Measurements from ENCODE around the gene DOCK1.

DOCK1 gene

DNA sequence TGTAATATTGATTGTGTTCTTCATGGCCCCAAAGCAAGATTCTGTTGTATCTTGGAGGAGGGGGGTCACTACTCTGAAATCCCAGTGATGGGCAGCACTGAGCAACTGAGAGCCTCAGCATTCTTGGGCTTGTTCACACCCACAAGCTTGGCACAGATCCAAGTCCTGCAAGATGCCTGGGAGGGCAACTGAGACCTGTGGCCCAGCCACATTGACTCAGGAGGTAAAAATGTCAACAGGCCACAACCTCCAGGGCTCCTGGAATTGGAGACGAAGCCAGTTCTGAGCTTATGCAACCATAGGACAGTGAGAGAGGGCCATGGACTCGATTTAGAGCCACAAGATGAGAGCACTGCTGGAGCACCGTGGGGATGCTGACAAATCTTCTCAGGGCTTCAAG, 3.1 kb upstream of the DOCK1 start:
- peak; percentile 66 for ATAC-seq (ENCODE audit: low read depth)

DNA sequence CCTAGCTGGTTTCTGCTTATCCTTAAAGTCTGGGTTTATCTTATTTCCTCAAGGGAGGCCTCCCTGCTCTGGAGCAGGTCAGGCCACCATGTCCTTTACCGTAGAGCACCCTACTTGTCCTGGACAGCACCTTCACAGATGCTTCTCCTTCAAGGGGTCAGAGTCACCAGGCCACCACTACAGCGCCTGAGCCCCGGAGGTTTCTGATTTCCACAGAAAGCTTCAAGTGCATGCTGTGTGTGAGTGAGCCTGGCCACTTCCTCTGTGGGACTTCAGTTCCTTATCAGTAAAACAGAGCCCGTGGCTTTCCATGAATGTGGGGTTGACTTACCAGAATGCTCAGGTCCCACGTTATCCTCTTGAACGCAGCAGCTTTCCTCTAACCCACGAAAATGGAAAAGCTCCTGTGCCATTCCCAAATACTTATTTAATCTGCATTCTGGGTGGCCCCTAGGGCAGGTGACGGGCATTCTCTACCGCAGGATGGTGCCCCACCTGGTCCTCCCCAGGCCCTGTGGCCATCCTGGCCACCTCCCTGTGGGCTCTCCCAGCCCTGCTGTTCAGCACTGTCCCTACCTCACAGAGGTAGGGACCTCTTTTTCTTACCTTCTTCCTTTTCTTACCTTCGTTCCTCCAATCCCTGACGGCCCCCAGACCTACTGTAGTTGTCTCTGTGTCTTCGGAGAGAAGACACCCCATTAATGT, 1.4 kb upstream of the DOCK1 start:
- Histone ChIP-seq H3K36me3 (ENCODE audit: low read depth) (no peaks in the 10 kb centered on the region), H3K27ac (ENCODE audit: poor library complexity, severe bottlenecking) (no peak overlapping the region), H3K9me3 (ENCODE audit: severe bottlenecking) (no peaks in the 10 kb centered on the region), H3K4me3 (ENCODE audit: severe bottlenecking) (no peak overlapping the region), H3K27me3 (ENCODE audit: insufficient read depth, poor library complexity, severe bottlenecking) (no peaks in the 10 kb centered on the region), H3K4me1 (ENCODE audit: insufficient read depth, poor library complexity, severe bottlenecking) (peaks cover 20% of the 10 kb centered on the region)
- TF ChIP-seq, protein P1, sequence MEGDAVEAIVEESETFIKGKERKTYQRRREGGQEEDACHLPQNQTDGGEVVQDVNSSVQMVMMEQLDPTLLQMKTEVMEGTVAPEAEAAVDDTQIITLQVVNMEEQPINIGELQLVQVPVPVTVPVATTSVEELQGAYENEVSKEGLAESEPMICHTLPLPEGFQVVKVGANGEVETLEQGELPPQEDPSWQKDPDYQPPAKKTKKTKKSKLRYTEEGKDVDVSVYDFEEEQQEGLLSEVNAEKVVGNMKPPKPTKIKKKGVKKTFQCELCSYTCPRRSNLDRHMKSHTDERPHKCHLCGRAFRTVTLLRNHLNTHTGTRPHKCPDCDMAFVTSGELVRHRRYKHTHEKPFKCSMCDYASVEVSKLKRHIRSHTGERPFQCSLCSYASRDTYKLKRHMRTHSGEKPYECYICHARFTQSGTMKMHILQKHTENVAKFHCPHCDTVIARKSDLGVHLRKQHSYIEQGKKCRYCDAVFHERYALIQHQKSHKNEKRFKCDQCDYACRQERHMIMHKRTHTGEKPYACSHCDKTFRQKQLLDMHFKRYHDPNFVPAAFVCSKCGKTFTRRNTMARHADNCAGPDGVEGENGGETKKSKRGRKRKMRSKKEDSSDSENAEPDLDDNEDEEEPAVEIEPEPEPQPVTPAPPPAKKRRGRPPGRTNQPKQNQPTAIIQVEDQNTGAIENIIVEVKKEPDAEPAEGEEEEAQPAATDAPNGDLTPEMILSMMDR (IDR thresholded peaks at IDR 0.05; ENCODE audit: poor library complexity, severe bottlenecking): no peak
- DNase-seq (ENCODE audit: low spot score): no peak
- no peak for ATAC-seq (ENCODE audit: low read depth)

More for the DNA sequence above, 3.1 kb upstream of the DOCK1 start:
- H3K4me1 ChIP-seq (ENCODE audit: insufficient read depth, poor library complexity, severe bottlenecking): peaks cover 20% of the 10 kb centered on the region
- no peaks in the 10 kb centered on the region for H3K9me3 ChIP-seq (ENCODE audit: severe bottlenecking)
- peak overlapping the region; percentile 19 for H3K27ac ChIP-seq (ENCODE audit: poor library complexity, severe bottlenecking)
- TF ChIP-seq, protein P1 (IDR thresholded peaks at IDR 0.05; ENCODE audit: poor library complexity, severe bottlenecking): peak; percentile 51
- no peak overlapping the region for H3K4me3 ChIP-seq (ENCODE audit: severe bottlenecking)
- peak; percentile 92 for DNase-seq (ENCODE audit: low spot score)
- no peaks in the 10 kb centered on the region for H3K27me3 ChIP-seq (ENCODE audit: insufficient read depth, poor library complexity, severe bottlenecking)
- H3K36me3 ChIP-seq (ENCODE audit: low read depth): no peaks in the 10 kb centered on the region

DNA sequence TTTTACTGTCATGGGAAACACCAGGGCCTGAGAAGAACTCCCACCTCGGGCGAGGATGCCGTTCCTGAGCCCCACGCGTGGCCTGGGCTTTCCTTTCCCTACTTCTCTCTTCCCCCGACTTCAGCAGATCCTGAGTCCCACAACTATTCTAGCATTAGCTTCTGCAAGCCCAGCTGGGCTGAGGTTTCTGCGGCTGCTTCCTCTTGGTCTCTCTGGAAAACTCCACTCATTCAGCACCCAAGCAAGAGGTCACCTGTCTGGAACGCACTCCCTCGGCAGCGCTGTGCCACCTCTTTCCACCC, 761 bp upstream of the DOCK1 start:
- Histone ChIP-seq H3K4me3 (ENCODE audit: severe bottlenecking) (peak overlapping the region; percentile 82), H3K36me3 (ENCODE audit: low read depth) (no peaks in the 10 kb centered on the region), H3K27ac (ENCODE audit: poor library complexity, severe bottlenecking) (peak overlapping the region; percentile 63), H3K9me3 (ENCODE audit: severe bottlenecking) (no peaks in the 10 kb centered on the region), H3K27me3 (ENCODE audit: insufficient read depth, poor library complexity, severe bottlenecking) (no peaks in the 10 kb centered on the region), H3K4me1 (ENCODE audit: insufficient read depth, poor library complexity, severe bottlenecking) (peaks cover 20% of the 10 kb centered on the region)
- DNase-seq (ENCODE audit: low spot score) (no peak), ATAC-seq (ENCODE audit: low read depth) (no peak)
- TF ChIP-seq, protein P1 (IDR thresholded peaks at IDR 0.05; ENCODE audit: poor library complexity, severe bottlenecking): no peak

DNA sequence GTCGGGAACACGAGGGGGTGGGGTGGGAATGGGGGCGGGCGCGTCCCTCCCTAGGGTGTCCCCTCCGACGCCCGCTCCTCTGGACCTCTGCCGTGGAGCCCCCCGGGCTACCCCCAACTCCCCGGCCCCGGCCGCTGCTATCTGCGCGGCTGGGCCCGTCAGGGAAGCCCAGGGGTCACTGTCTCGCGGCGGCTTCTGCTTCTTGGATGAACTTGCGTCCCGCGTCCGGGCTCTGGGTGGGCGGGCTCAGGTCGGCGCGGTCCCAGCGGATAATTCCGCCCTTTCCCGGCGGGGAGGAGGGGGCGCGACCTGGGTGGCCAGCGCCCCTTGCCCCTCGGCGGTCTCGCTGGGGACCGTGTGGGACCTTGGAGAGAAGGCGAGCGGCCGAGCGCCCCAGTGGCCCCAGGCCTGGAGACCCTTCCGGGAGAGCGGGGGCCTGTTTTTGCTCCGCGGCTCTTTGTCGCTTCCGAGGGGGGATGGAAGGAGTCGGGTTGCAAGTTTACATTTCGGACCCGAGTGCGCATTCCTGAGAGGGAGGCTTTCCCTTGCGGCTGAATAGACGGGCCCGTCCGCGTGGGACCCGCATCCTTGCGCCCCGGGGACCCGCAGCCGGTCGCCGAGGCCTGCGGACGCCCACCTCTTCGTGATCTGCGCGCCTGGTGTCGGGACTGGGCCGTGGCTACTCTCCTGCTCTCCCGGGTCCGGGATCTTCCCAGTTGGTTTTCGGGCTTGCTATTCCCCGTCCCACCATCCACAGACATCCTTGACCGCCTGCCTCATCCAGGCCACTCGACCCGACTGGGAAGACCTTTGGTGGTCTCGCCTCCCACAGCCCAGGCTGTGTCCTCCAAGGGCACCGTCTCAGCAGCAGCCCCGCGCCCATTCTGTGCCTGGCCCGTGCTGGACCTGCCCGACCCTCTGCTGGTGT, 812 bp downstream of the DOCK1 start:
- H3K36me3 ChIP-seq (ENCODE audit: low read depth): peaks cover 4% of the 10 kb centered on the region
- ATAC-seq (ENCODE audit: low read depth) (peak; percentile 17; the same call in 2 of the 3 replicates), DNase-seq (ENCODE audit: low spot score) (no peak)
- H3K4me1 ChIP-seq (ENCODE audit: insufficient read depth, poor library complexity, severe bottlenecking): peaks cover 35% of the 10 kb centered on the region
- peak overlapping the region; percentile 63 for H3K27ac ChIP-seq (ENCODE audit: poor library complexity, severe bottlenecking)
- peak overlapping the region; percentile 82 for H3K4me3 ChIP-seq (ENCODE audit: severe bottlenecking)
- TF ChIP-seq, protein P1 (IDR thresholded peaks at IDR 0.05; ENCODE audit: poor library complexity, severe bottlenecking): no peak
- no peaks in the 10 kb centered on the region for H3K27me3 ChIP-seq (ENCODE audit: insufficient read depth, poor library complexity, severe bottlenecking)
- no peaks in the 10 kb centered on the region for H3K9me3 ChIP-seq (ENCODE audit: severe bottlenecking)

Measured in RWPE2 (cell line).